ENCODE results near the gene CTDSP1. TPM values are rescaled to one million over a fixed set of nuclear protein-coding genes. Genes with fewer than 3 reads are reported as not detected.

Gene CTDSP1
- total RNA-seq, 1 donor from 2014 or later: 114 TPM

DNA sequence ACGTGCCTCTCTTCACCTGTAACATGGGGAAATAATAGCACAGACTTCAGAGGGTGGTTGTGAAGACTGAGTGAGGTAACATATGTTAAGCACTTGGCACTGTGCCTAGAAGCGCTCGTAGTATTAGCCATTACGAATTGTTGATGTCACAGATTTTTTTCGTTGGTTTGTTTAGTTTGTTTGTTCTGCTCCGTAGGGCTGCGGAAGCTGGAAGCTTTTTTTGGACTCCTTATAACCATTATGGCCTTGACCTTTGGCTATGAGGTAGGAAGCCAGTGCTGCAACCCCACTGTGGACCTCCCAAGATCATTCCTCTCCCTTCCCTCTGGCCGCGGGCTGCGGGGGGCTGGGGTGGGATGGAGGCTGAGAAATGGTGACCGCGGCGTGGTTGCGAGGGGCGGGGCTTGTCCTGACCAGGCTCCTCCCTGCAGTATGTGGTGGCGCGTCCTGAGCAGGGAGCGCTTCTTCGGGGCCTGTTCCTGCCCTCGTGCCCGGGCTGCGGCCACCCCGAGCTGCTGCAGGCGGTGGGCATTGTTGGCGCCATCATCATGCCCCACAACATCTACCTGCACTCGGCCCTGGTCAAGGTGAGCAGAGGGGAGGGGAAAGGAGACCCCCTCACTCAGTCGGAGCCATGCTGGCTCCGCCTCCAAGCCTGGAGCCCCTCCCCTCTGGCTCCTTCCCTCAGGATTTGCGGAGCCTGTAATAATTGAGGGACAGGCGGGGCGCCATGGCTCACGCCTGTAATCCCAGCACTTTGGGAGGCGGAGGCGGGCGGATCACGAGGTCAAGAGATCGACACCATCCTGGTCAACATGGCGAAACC, 12.1 kb upstream of the CTDSP1 start:
- no peaks in the 10 kb centered on the region for H3K36me3 Mint-ChIP-seq (ENCODE audit: low read depth)
- peaks cover 1% of the 10 kb centered on the region for H3K4me1 Mint-ChIP-seq (ENCODE audit: low read depth)
- H3K4me3 Mint-ChIP-seq (ENCODE audit: low read depth): peak overlapping the region; percentile 13
- intact Hi-C loops (cut with micrococcal nuclease): no loop called here
- DNase-seq (ENCODE audit: low spot score): no peak
- no peaks in the 10 kb centered on the region for H3K9me3 Mint-ChIP-seq
- H3K27me3 Mint-ChIP-seq (ENCODE audit: low read depth): peaks cover 11% of the 10 kb centered on the region
- H3K27ac Mint-ChIP-seq: no peak overlapping the region

DNA sequence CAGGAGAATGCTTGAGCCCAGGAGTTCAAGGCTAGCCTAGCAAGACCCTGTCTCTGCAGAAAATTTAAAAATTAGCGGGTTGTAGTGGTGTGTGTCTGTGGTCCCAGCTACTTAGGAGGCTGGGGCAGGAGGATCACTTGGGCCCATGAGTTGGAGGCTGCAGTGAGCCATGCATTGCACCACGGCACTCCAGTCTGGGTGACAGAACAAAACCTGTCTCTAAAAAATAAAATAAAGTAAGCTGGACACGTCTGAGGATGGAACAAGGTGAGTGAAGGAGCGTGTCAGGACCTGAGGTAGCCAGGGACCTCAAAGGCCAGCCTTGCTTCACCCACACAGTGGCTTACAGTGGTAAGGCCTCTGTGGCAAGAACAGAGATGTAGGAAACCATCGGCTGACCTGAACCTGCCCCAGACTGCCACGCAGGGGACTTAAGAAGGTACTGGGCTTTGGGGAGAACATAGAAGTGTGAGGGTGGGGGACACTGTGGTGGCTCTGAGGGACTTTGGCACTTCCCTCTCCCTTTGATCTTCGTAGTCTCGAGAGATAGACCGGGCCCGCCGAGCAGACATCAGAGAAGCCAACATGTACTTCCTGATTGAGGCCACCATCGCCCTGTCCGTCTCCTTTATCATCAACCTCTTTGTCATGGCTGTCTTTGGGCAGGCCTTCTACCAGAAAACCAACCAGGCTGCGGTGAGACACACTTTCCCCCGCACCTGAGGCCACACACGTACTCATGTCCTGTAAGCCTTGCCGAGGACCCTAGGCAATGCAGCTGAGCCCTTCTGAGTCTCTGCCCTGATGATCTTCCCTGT, 10.1 kb upstream of the CTDSP1 start:
- H3K36me3 Mint-ChIP-seq (ENCODE audit: low read depth): no peaks in the 10 kb centered on the region
- no peak overlapping the region for H3K4me3 Mint-ChIP-seq (ENCODE audit: low read depth)
- peaks cover 10% of the 10 kb centered on the region for H3K4me1 Mint-ChIP-seq (ENCODE audit: low read depth)
- DNase-seq (ENCODE audit: low spot score): no peak
- no peak overlapping the region for H3K27ac Mint-ChIP-seq
- intact Hi-C loops (cut with micrococcal nuclease): loop anchor here (1.0 kb wide), 1 partner anchor 36 kb away; no protein-coding TSS in a partner anchor
- H3K9me3 Mint-ChIP-seq: no peaks in the 10 kb centered on the region
- H3K27me3 Mint-ChIP-seq (ENCODE audit: low read depth): peaks cover 11% of the 10 kb centered on the region

DNA sequence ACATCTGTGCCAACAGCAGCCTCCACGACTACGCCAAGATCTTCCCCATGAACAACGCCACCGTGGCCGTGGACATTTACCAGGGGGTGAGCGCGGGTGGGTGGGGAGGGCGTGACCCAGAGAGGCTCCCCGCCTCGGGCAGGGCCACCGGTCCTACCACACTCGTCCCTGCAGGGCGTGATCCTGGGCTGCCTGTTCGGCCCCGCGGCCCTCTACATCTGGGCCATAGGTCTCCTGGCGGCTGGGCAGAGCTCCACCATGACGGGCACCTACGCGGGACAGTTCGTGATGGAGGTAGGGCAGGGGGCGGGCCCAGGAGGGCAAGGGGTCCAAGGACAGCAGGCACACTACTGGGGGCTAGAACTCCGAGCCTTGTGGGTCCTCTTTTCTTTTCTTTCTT, 8.5 kb upstream of the CTDSP1 start:
- H3K9me3 Mint-ChIP-seq: no peaks in the 10 kb centered on the region
- no peak overlapping the region for H3K27ac Mint-ChIP-seq
- no peak overlapping the region for H3K4me3 Mint-ChIP-seq (ENCODE audit: low read depth)
- intact Hi-C loops (cut with micrococcal nuclease): no loop called here
- DNase-seq (ENCODE audit: low spot score): no peak
- peaks cover 11% of the 10 kb centered on the region for H3K27me3 Mint-ChIP-seq (ENCODE audit: low read depth)
- no peaks in the 10 kb centered on the region for H3K36me3 Mint-ChIP-seq (ENCODE audit: low read depth)
- peaks cover 19% of the 10 kb centered on the region for H3K4me1 Mint-ChIP-seq (ENCODE audit: low read depth)

DNA sequence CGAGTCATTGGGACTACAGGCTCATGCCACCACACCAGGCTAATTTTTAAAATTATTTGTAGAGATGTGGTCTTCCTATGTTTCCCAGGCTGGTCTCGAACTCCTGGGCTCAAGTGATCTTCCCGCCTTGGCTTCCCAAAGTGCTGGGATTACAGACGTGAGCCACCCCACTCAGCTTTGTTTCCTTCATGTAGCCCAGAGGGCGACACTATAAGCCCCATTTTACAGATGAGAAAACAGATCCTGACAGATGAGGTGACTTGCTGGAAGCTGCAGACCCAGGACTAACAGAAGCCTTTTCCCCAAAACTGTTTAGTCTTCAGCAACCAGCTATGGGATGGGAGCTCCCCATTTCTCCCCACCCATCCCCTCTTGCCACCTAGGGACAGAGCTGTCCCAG, 7.2 kb upstream of the CTDSP1 start:
- no peaks in the 10 kb centered on the region for H3K9me3 Mint-ChIP-seq

DNA sequence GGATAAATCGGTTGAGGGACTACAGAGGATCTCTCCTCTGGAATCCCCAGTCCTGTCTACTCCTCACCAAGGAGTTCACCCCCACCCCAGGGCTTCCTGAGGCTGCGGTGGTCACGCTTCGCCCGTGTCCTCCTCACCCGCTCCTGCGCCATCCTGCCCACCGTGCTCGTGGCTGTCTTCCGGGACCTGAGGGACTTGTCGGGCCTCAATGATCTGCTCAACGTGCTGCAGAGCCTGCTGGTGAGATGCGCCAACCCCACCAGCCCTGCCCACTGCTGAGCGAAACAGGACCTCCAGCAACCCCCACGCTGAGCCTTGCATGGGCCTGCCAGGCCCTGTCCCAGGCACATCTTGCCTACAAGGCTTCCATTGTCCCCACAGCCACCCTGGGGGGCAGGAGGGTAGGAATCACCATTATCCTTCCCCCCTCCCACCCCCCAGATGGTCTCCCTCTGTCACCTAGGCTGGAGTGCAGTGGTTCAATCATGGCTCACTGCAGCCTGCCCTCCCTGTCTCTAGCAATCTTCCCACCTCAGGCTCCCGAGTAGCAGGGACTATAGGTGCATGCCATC, 6.7 kb upstream of the CTDSP1 start:
- no peaks in the 10 kb centered on the region for H3K36me3 Mint-ChIP-seq (ENCODE audit: low read depth)
- intact Hi-C loops (cut with micrococcal nuclease): no loop called here
- H3K27me3 Mint-ChIP-seq (ENCODE audit: low read depth): no peaks in the 10 kb centered on the region
- H3K9me3 Mint-ChIP-seq: no peaks in the 10 kb centered on the region
- peaks cover 30% of the 10 kb centered on the region for H3K4me1 Mint-ChIP-seq (ENCODE audit: low read depth)
- H3K4me3 Mint-ChIP-seq (ENCODE audit: low read depth): no peak overlapping the region
- no peak overlapping the region for H3K27ac Mint-ChIP-seq
- no peak for DNase-seq (ENCODE audit: low spot score)

More for the DNA sequence above, 7.2 kb upstream of the CTDSP1 start:
- H3K27me3 Mint-ChIP-seq (ENCODE audit: low read depth): peaks cover under 1% of the 10 kb centered on the region
- no peaks in the 10 kb centered on the region for H3K36me3 Mint-ChIP-seq (ENCODE audit: low read depth)
- DNase-seq (ENCODE audit: low spot score): no peak
- H3K4me1 Mint-ChIP-seq (ENCODE audit: low read depth): peaks cover 25% of the 10 kb centered on the region
- H3K4me3 Mint-ChIP-seq (ENCODE audit: low read depth): no peak overlapping the region
- intact Hi-C loops (cut with micrococcal nuclease): no loop called here
- H3K27ac Mint-ChIP-seq: no peak overlapping the region

DNA sequence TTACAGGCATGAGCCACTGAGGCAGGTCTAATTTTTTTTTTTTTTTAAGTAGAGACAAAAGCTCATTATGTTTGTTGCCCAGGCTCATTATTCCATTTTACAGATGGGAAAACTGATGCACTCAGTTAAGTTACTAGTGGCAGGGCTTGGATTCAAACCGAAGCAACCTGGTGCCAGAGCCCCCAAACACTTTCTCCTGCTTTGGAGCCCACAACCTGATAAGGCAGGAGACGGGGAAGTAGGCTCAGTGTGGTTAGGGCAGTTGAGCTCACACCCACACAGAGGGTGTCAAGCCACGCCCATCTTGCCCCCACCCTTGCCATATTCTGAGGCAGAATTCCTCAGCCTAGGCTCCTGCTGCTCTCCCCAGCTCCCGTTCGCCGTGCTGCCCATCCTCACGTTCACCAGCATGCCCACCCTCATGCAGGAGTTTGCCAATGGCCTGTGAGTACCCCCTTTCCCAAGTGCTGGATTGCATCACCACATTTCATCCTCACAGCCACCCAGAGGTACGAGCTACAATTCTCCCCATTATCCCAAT, 5.8 kb upstream of the CTDSP1 start:
- no peak for DNase-seq (ENCODE audit: low spot score)
- Mint-ChIP-seq H3K4me3 (ENCODE audit: low read depth) (no peak overlapping the region), H3K9me3 (no peaks in the 10 kb centered on the region), H3K4me1 (ENCODE audit: low read depth) (peaks cover 30% of the 10 kb centered on the region), H3K27me3 (ENCODE audit: low read depth) (no peaks in the 10 kb centered on the region), H3K36me3 (ENCODE audit: low read depth) (no peaks in the 10 kb centered on the region), H3K27ac (no peak overlapping the region)
- intact Hi-C loops (cut with micrococcal nuclease): no loop called here

DNA sequence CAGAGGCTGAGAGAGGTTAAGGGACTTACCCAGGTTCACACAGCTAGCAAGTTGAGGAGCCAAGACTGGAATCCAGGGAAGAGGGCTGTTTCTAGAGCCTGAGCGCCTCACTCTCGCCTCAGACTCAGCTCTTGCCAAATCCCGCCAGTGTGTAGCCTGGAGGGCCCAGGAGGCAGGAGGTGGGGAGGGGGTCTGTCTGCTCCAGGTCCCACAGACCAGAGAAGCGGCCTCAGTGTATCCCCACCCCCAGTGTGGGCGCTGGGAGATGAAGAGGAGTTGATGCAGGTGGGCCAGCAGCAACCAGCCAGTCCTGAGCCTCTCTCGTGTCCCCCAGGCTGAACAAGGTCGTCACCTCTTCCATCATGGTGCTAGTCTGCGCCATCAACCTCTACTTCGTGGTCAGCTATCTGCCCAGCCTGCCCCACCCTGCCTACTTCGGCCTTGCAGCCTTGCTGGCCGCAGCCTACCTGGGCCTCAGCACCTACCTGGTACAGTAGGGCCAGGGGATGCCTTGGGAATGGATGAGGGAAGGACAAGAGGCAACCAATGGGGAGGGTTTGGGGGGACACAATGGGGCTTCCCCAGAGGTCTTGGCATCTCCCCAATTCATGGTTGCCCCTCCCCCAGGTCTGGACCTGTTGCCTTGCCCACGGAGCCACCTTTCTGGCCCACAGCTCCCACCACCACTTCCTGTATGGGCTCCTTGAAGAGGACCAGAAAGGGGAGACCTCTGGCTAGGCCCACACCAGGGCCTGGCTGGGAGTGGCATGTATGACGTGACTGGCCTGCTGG, 5.2 kb upstream of the CTDSP1 start:
- Mint-ChIP-seq H3K4me3 (ENCODE audit: low read depth) (peak overlapping the region; percentile 13), H3K27me3 (ENCODE audit: low read depth) (no peaks in the 10 kb centered on the region)
- no peak for DNase-seq (ENCODE audit: low spot score)

DNA sequence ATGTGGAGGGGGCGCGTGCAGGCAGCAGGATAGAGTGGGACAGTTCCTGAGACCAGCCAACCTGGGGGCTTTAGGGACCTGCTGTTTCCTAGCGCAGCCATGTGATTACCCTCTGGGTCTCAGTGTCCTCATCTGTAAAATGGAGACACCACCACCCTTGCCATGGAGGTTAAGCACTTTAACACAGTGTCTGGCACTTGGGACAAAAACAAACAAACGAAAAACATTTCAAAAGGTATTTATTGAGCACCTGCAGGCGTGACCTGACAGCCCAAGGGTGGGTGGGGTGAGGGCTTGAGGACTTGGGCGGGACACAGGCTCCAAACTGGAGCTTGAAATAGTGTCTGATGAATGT, 4.6 kb upstream of the CTDSP1 start:
- Mint-ChIP-seq H3K4me1 (ENCODE audit: low read depth) (peaks cover 30% of the 10 kb centered on the region), H3K27ac (peak overlapping the region; percentile 46), H3K27me3 (ENCODE audit: low read depth) (no peaks in the 10 kb centered on the region), H3K36me3 (ENCODE audit: low read depth) (no peaks in the 10 kb centered on the region), H3K9me3 (no peaks in the 10 kb centered on the region), H3K4me3 (ENCODE audit: low read depth) (peak overlapping the region; percentile 13)
- intact Hi-C loops (cut with micrococcal nuclease): loop anchor here (5.0 kb wide), 2 partner anchors 122 to 782 kb away; partner anchors contain the start of genes CNPPD1 and RETREG2
- DNase-seq (ENCODE audit: low spot score): no peak

More for the DNA sequence above, 5.2 kb upstream of the CTDSP1 start:
- peak overlapping the region; percentile 46 for H3K27ac Mint-ChIP-seq
- H3K9me3 Mint-ChIP-seq: no peaks in the 10 kb centered on the region
- intact Hi-C loops (cut with micrococcal nuclease): loop anchor here (5.0 kb wide), 2 partner anchors 123 to 783 kb away; partner anchors contain the start of genes CNPPD1 and RETREG2
- H3K36me3 Mint-ChIP-seq (ENCODE audit: low read depth): no peaks in the 10 kb centered on the region
- H3K4me1 Mint-ChIP-seq (ENCODE audit: low read depth): peaks cover 30% of the 10 kb centered on the region

DNA sequence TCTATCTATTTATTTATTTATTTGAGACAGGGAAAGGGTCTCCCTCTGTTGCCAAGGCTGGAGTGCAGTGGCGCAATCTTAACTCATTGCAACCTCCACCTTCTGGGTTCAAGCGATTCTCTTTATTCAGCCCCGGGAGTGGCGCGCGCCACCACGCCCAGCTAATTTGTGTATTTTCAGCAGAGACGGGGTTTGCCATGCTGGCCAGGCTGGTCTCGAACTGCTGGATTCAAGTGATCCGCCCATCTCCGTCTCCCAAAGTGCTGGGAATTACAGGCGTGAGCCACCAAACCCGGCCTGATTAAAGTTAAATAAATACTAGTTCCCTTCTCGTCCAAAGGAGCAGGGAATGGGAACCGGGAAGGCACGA, 4.2 kb upstream of the CTDSP1 start:
- DNase-seq (ENCODE audit: low spot score): no peak
- H3K27ac Mint-ChIP-seq: peak overlapping the region; percentile 90
- no peaks in the 10 kb centered on the region for H3K9me3 Mint-ChIP-seq
- intact Hi-C loops (cut with micrococcal nuclease): loop anchor here (5.0 kb wide), 2 partner anchors 122 to 782 kb away; partner anchors contain the start of genes CNPPD1 and RETREG2
- H3K36me3 Mint-ChIP-seq (ENCODE audit: low read depth): no peaks in the 10 kb centered on the region
- H3K27me3 Mint-ChIP-seq (ENCODE audit: low read depth): no peaks in the 10 kb centered on the region
- peak overlapping the region; percentile 72 for H3K4me3 Mint-ChIP-seq (ENCODE audit: low read depth)
- peaks cover 30% of the 10 kb centered on the region for H3K4me1 Mint-ChIP-seq (ENCODE audit: low read depth)

DNA sequence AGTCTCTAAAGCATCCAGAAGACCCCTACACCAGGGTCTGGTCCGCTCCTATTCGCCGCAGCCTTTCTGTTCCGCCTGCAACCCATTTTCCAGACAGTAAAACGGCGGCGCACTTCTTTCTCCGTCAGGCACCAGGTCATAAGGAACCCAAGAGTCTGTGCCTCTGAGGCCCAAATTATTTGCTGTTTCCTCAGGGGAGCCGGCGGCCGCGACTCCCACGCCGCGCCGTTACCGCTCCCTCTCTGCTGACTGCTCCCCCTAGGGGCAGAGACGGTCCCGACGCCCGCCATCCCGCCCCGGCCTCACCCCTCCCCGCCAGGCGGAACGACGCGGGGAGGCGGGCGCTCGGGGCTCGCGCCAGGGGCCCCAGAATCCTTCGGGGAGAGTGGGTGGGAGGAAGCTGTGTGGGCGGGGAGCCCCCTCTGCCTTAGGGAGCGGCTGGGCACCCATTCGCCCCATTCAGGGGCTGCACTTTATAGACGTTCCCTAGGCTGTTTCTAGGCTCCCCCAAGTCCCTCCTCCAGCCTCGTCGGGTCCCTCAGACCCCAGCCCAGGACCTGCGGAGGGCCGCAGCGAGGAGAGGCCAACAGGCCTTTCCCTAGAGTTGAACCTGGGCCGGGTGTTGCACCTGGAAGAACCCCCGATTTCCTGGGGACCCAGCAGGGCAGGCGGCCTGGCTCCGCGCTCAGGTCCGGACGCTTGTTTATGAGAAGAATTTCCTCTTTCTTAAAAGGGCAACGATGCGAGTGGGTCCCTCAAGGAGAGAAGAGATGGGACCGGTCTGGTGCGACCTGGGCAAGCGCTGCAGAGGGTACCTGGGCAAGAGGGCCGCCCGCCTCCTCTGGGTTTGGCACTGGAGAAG, 3.6 kb upstream of the CTDSP1 start:
- intact Hi-C loops (cut with micrococcal nuclease): loop anchor here (1.0 to 5.0 kb wide), 10 partner anchors 10 to 781 kb away; partner anchors contain the start of genes AAMP, BCS1L, CNOT9 and CNPPD1
- no peaks in the 10 kb centered on the region for H3K27me3 Mint-ChIP-seq (ENCODE audit: low read depth)
- peak overlapping the region; percentile 93 for H3K27ac Mint-ChIP-seq

More for the DNA sequence above, 3.6 kb upstream of the CTDSP1 start:
- peak; percentile 93 for DNase-seq (ENCODE audit: low spot score)
- Mint-ChIP-seq H3K9me3 (no peaks in the 10 kb centered on the region), H3K36me3 (ENCODE audit: low read depth) (peaks cover 1% of the 10 kb centered on the region), H3K4me1 (ENCODE audit: low read depth) (peaks cover 30% of the 10 kb centered on the region), H3K4me3 (ENCODE audit: low read depth) (peak overlapping the region; percentile 86)

All from activated T-helper 2 cell treated with anti-CD3 and anti-CD28 coated beads, Interferon-gamma antibody, Interleukin-2, Interleukin-4, amounts not matched to agents 10 μg/mL and 5 μg/mL and 100 μg/mL, durations not matched to agents 14 hours and 24 hours and 36 hours (primary cell).